B cell (primary cell): ENCODE results near the gene PLCZ1. TPM values are rescaled to one million over a fixed set of nuclear protein-coding genes. Genes with fewer than 3 reads are reported as not detected.

Experiments used
- ATAC-seq: fragments of 200-7000 bp; cut with Tn5 transposase; one replicate; pipeline ENCODE4 v1.10.0; 2021; ENCODE audit warnings: low read depth, mild to moderate bottlenecking, moderate number of reproducible peaks, moderate library complexity
- CTCF ChIA-PET: fragments of 350-600 bp; sonication (Branson Sonifier 250); formaldehyde crosslinking; loops from one replicate; lab custom pipeline; 2021; ENCODE audit warnings: antibody characterized with exemption, inconsistent platforms; lab: Charles Lee
- POLR2A ChIA-PET: fragments of 350-600 bp; sonication (Branson Sonifier 250); formaldehyde crosslinking; loops from one replicate; lab custom pipeline; 2021; ENCODE audit warnings: antibody characterized with exemption; lab: Charles Lee
- DNase-seq: peaks from one replicate; pipeline ENCODE4 v3.0.0; 2013
- H2AFZ ChIP-seq: 2 replicates; pipeline ENCODE4 v1.6.1; 2012; ENCODE audit warnings: mild to moderate bottlenecking, low read depth, low read length; ENCODE audit not compliant: insufficient read depth, poor library complexity, severe bottlenecking
- H3K27ac ChIP-seq, 2 donors: 1 replicate in 1 of 2; 2 replicates in 1 of 2; pipeline ENCODE4 v1.5.1; 2012 to 2013; ENCODE audit warnings: low read length in 2 of 2, mild to moderate bottlenecking in 2 of 2, moderate library complexity in 1 of 2
- H3K27me3 ChIP-seq, 4 experiments: fragments of 200-600 bp in 1 of 4; sonication (generic) in 1 of 4; replicated peaks in 1 of 4; 1 replicate in 2 of 4; 2 replicates in 2 of 4; pipeline versions ENCODE4 v1.6.1 to v1.7.0; 2013 to 2016; ENCODE audit warnings: low read length in 3 of 4, mild to moderate bottlenecking in 2 of 4, mixed read lengths in 1 of 4, moderate library complexity in 1 of 4; ENCODE audit not compliant: insufficient read depth in 4 of 4, control insufficient read depth in 3 of 4; ENCODE audit errors: control extremely low read depth in 1 of 4
- H3K36me3 ChIP-seq, 2 experiments: replicated peaks in 1 of 2; 1 replicate in 1 of 2; 2 replicates in 1 of 2; pipeline versions ENCODE4 v1.6.1 to v1.7.1; 2013; ENCODE audit warnings: low read length in 1 of 2; ENCODE audit not compliant: insufficient read depth in 2 of 2, control insufficient read depth in 1 of 2; ENCODE audit errors: control extremely low read depth in 1 of 2, extremely low read depth in 1 of 2
- H3K4me1 ChIP-seq, 2 donors: fragments of 200-600 bp in 1 of 2; sonication (generic) in 1 of 2; 1 replicate in 1 of 2; 2 replicates in 1 of 2; pipeline versions ENCODE4 v1.5.1 to v1.6.1; 2013 to 2017; ENCODE audit warnings: low read length in 2 of 2; ENCODE audit not compliant: control insufficient read depth in 2 of 2, insufficient read depth in 2 of 2
- H3K4me2 ChIP-seq: replicated peaks from 2 replicates; pipeline ENCODE3; 2012; ENCODE audit warnings: mild to moderate bottlenecking, low read depth, low read length; ENCODE audit not compliant: poor library complexity, severe bottlenecking
- H3K4me3 ChIP-seq, 5 experiments: fragments of 200-600 bp in 1 of 5; sonication (generic) in 1 of 5; 1 replicate in 3 of 5; 2 replicates in 2 of 5; pipeline versions ENCODE4 v1.5.1 to v1.7.0; 2011 to 2016; ENCODE audit warnings: low read length in 4 of 5, mild to moderate bottlenecking in 4 of 5, low read depth in 2 of 5, control low read depth in 1 of 5, moderate library complexity in 1 of 5; ENCODE audit not compliant: insufficient read depth in 1 of 5; ENCODE audit errors: control extremely low read depth in 1 of 5, extremely low read depth in 1 of 5
- H3K79me2 ChIP-seq: fragments of 200-600 bp; sonication (generic); one replicate; pipeline ENCODE4 v1.6.0; 2016; ENCODE audit warnings: low read length; ENCODE audit not compliant: control insufficient read depth, insufficient read depth
- H3K9ac ChIP-seq: fragments of 200-600 bp; sonication (generic); 2 replicates; pipeline ENCODE4 v1.6.1; 2017; ENCODE audit warnings: mild to moderate bottlenecking, low read length, moderate library complexity
- H3K9me3 ChIP-seq, 3 donors: one replicate each; pipeline versions ENCODE4 v1.6.1 to v1.7.1; 2013; ENCODE audit warnings: low read length in 2 of 3; ENCODE audit not compliant: control insufficient read depth in 2 of 3, insufficient read depth in 1 of 3; ENCODE audit errors: control extremely low read depth in 1 of 3
- H4K20me1 ChIP-seq: 2 replicates; pipeline ENCODE4 v1.6.0; 2012; ENCODE audit warnings: mild to moderate bottlenecking, low read length; ENCODE audit not compliant: insufficient read depth, control insufficient read depth, poor library complexity, severe bottlenecking
- H3K27ac Mint-ChIP-seq: one replicate; pipeline ENCODE4 v1.8.0; 2021; ENCODE audit warnings: mixed read lengths
- H3K27me3 Mint-ChIP-seq: one replicate; pipeline ENCODE4 v1.8.0; 2021; ENCODE audit warnings: mixed read lengths
- H3K4me1 Mint-ChIP-seq: one replicate; pipeline ENCODE4 v1.8.0; 2021; ENCODE audit warnings: mixed read lengths
- H3K4me3 Mint-ChIP-seq: one replicate; pipeline ENCODE4 v1.8.0; 2021; ENCODE audit warnings: mixed read lengths
- H3K9me3 Mint-ChIP-seq: one replicate; pipeline ENCODE4 v1.8.0; 2022; ENCODE audit warnings: mixed read lengths; ENCODE audit not compliant: insufficient read depth
- CTCF ChIP-seq: fragments of 200-600 bp; IDR thresholded peaks from one replicate; pipeline ENCODE4 v1.8.0; 2022; ENCODE audit warnings: antibody characterized with exemption, mild to moderate bottlenecking
- EZH2 ChIP-seq: IDR thresholded peaks from 2 replicates; pipeline ENCODE4 v1.6.1; 2012; ENCODE audit warnings: borderline replicate concordance, low read depth, mild to moderate bottlenecking, moderate library complexity, low read length; ENCODE audit not compliant: insufficient read depth, poor library complexity, severe bottlenecking
- WGBS: methylation state at CpG from one replicate; pipeline ENCODE4 v1.1.5; 2013; ENCODE audit warnings: missing lambda C conversion rate; ENCODE audit not compliant: insufficient coverage; 5-methylcytosine and 5-hydroxymethylcytosine counted together
- intact Hi-C: fragments of 100-400 bp; cut with micrococcal nuclease; formaldehyde crosslinking; loops from one replicate; pipeline ENCODE4 v1.10.0; 2022
- polyA plus RNA-seq: library from polyadenylated mRNA; depleted of rRNA; stranded (reverse); fragments of >200 nt; gene quantifications from 2 replicates; pipeline ENCODE4 v1.2.3, GENCODE V29; 2012
- total RNA-seq, 2 donors: library from RNA; stranded (reverse); fragments of 120-200 nt in 1 of 2; gene quantifications; 1 replicate in 1 of 2; 2 replicates in 1 of 2; pipeline versions ENCODE4 v1.2.3 to v1.2.4, GENCODE V29; 2013 to 2022

PLCZ1 gene
- total and polyA plus RNA-seq, 2 donors (not counting 1 experiment from before 2014, with no cell fraction given) = not detected

- TF ChIP-seq EZH2 (no peak), CTCF (no peak)
- Histone ChIP-seq H3K36me3 (no peaks in the 10 kb centered on the region), H3K9ac (no peak overlapping the region), H3K4me2 (no peak overlapping the region), H2AFZ (no peak overlapping the region), H4K20me1 (no peaks in the 10 kb centered on the region), H3K4me1 (no peaks in the 10 kb centered on the region), H3K27ac (no peak overlapping the region), H3K79me2 (no peaks in the 10 kb centered on the region), H3K27me3 (no peaks in the 10 kb centered on the region), H3K9me3 (no peaks in the 10 kb centered on the region), H3K4me3 (no peak overlapping the region)
- Mint-ChIP-seq H3K27ac (no peak overlapping the region), H3K9me3 (peaks cover 7% of the 10 kb centered on the region), H3K4me3 (no peak overlapping the region), H3K27me3 (no peaks in the 10 kb centered on the region), H3K4me1 (no peaks in the 10 kb centered on the region)
- DNase-seq = no peak
- POLR2A ChIA-PET = no interaction called here
- intact Hi-C loops = no loop called here
- ATAC-seq = no peak
- CTCF ChIA-PET = no interaction called here
- 87% methylated on average over 3 of the region's 4 CpGs for WGBS
Measured at GRCh38 chr12:18690653-18691052, 47.2 kb downstream of the PLCZ1 start.

GRCh38 chr12:18689771-18690170 lies 48.0 kb downstream of the PLCZ1 start:
- ChIA-PET POLR2A (no interaction called here), CTCF (no interaction called here)
- TF ChIP-seq CTCF = no peak
- TF ChIP-seq EZH2 = no peak
- Histone ChIP-seq H3K9ac (no peak overlapping the region), H2AFZ (no peak overlapping the region), H3K4me1 (no peaks in the 10 kb centered on the region), H3K27ac (no peak overlapping the region), H3K36me3 (no peaks in the 10 kb centered on the region), H3K9me3 (no peaks in the 10 kb centered on the region), H3K27me3 (no peaks in the 10 kb centered on the region), H3K79me2 (no peaks in the 10 kb centered on the region), H3K4me3 (no peak overlapping the region), H4K20me1 (no peaks in the 10 kb centered on the region), H3K4me2 (no peak overlapping the region)
- H3K27me3 Mint-ChIP-seq = no peaks in the 10 kb centered on the region
- H3K27ac Mint-ChIP-seq = no peak overlapping the region
- DNase-seq (no peak), ATAC-seq (no peak)
- intact Hi-C loops = no loop called here
- no peaks in the 10 kb centered on the region for H3K4me1 Mint-ChIP-seq
- H3K4me3 Mint-ChIP-seq = no peak overlapping the region
- H3K9me3 Mint-ChIP-seq = peaks cover 6% of the 10 kb centered on the region
- 100% methylated on average over 1 of the region's 3 CpGs for WGBS
